Kidney (tissue), 14 donors: ENCODE measurements around the gene GLB1L2. TPM values are rescaled to one million over a fixed set of nuclear protein-coding genes. Genes with fewer than 3 reads are reported as not detected.
A peak's percentile ranks its signal among the peaks of the same experiment; 100 is the strongest.

ENCODE experiments used
- DNase-seq, 5 donors: peaks; one replicate each; pipeline ENCODE4 v3.0.0-alpha.2; 2013 to 2020
- FAIRE-seq: peaks from 2 replicates; lab custom pipeline; 2012; peaks lifted over from hg19 to GRCh38; lab: Jason Lieb, UNC
- H3K27ac ChIP-seq, 2 donors: one replicate each; pipeline ENCODE4 v1.7.0; 2013; ENCODE audit warnings: low read depth in 2 of 2, low read length in 2 of 2, inconsistent platforms in 1 of 2
- H3K27me3 ChIP-seq: one replicate; pipeline ENCODE4 v1.7.1; 2013; ENCODE audit warnings: low read length, inconsistent platforms; ENCODE audit not compliant: control insufficient read depth, insufficient read depth
- H3K36me3 ChIP-seq, 3 donors: one replicate each; pipeline versions ENCODE4 v1.7.0 to v1.7.1; 2013; ENCODE audit warnings: low read length in 3 of 3, control low read depth in 1 of 3, inconsistent platforms in 1 of 3; ENCODE audit not compliant: insufficient read depth in 3 of 3, control insufficient read depth in 2 of 3
- H3K4me1 ChIP-seq, 3 donors: one replicate each; pipeline versions ENCODE4 v1.7.0 to v1.7.1; 2013; ENCODE audit warnings: low read length in 3 of 3, inconsistent platforms in 1 of 3, low read depth in 1 of 3; ENCODE audit not compliant: control insufficient read depth in 2 of 3, insufficient read depth in 2 of 3
- H3K4me3 ChIP-seq, 3 donors: one replicate each; pipeline versions ENCODE4 v1.7.0 to v1.8.1; 2013; ENCODE audit warnings: low read length in 3 of 3, control low read depth in 1 of 3, inconsistent platforms in 1 of 3
- H3K9ac ChIP-seq, 3 donors: one replicate each; pipeline versions ENCODE4 v1.7.0 to v1.7.1; 2013; ENCODE audit warnings: low read length in 3 of 3, control low read depth in 1 of 3, inconsistent platforms in 1 of 3
- H3K9me3 ChIP-seq, 3 donors: one replicate each; pipeline versions ENCODE4 v1.7.0 to v1.7.1; 2013; ENCODE audit warnings: low read length in 3 of 3, control low read depth in 1 of 3, inconsistent platforms in 1 of 3; ENCODE audit not compliant: control insufficient read depth in 2 of 3, insufficient read depth in 1 of 3
- CTCF ChIP-seq: IDR thresholded peaks from 3 replicates; pipeline ENCODE4 v1.5.1; 2012; ENCODE audit warnings: mild to moderate bottlenecking, moderate library complexity, borderline replicate concordance; ENCODE audit not compliant: insufficient read depth; ENCODE audit errors: extremely low read depth
- intact Hi-C: fragments of 100-400 bp; cut with DNase I; formaldehyde crosslinking; loops from one replicate; pipeline ENCODE4 v1.11.1; 2022
- polyA plus RNA-seq: library from polyadenylated mRNA; stranded (reverse); fragments of 350-450 nt; fragmentation: Illumina TruSeq; extraction: RNeasy Lipid Tissue Mini Kit (QIAGEN cat#74804); gene quantifications from one replicate; pipeline ENCODE4 v1.2.3, GENCODE V29; 2014; ENCODE audit warnings: low read depth, low replicate concordance; ENCODE audit not compliant: insufficient read depth
- total RNA-seq: library from RNA; stranded (reverse); fragmentation: NEBNext Ultra II Directional; extraction: Animal tissue kit (Norgen Biotek cat#: 25700); gene quantifications from one replicate; pipeline ENCODE4 v1.2.1, GENCODE V29; 2021
- donor health status: control.
- donor health status: control.
- donor health status: control.
- donor health status: control.
- donor health status: control.
- donor health status: DM: yes; HTN: yes; CAD: no.
- donor health status: Normal renal cell carcinoma (clear cell type).

The GLB1L2 gene
- total and polyA plus RNA-seq, 2 donors from 2014 or later: 10.0 to 26.1 TPM

- intact Hi-C loops: no loop called here
- Histone ChIP-seq H3K27me3 (no peaks in the 10 kb centered on the region), H3K36me3 (no peaks in the 10 kb centered on the region), H3K9me3 (no peaks in the 10 kb centered on the region), H3K27ac (no peak overlapping the region), H3K4me3 (no peak overlapping the region), H3K4me1 (no peaks in the 10 kb centered on the region), H3K9ac (no peak overlapping the region)
- no peak for TF ChIP-seq CTCF
- DNase-seq (peak in 1 of 5 donors; percentile 46), FAIRE-seq (no peak)
Observed at GRCh38 chr11:134361661-134362060, 29.9 kb downstream of the GLB1L2 start.

- no peak overlapping the region for H3K27ac ChIP-seq
- no peaks in the 10 kb centered on the region for H3K27me3 ChIP-seq
- DNase-seq: peak in 1 of 5 donors; percentile 65
- H3K4me1 ChIP-seq: no peaks in the 10 kb centered on the region
- no peak for FAIRE-seq
- H3K36me3 ChIP-seq: no peaks in the 10 kb centered on the region
- intact Hi-C loops: no loop called here
- H3K9ac ChIP-seq: no peak overlapping the region
- H3K4me3 ChIP-seq: no peak overlapping the region
- TF ChIP-seq CTCF: no peak
- no peaks in the 10 kb centered on the region for H3K9me3 ChIP-seq
Observed at GRCh38 chr11:134362192-134362901, 30.6 kb downstream of the GLB1L2 start.

GRCh38 chr11:134363161-134363560 lies 31.4 kb downstream of the GLB1L2 start:
- no peak for TF ChIP-seq CTCF
- intact Hi-C loops: no loop called here
- DNase-seq: peak in 2 of 5 donors; percentile 30 to 53
- H3K36me3 ChIP-seq: no peaks in the 10 kb centered on the region
- no peaks in the 10 kb centered on the region for H3K4me1 ChIP-seq
- H3K27ac ChIP-seq: no peak overlapping the region
- H3K27me3 ChIP-seq: no peaks in the 10 kb centered on the region
- no peak for FAIRE-seq
- H3K9ac ChIP-seq: no peak overlapping the region
- no peak overlapping the region for H3K4me3 ChIP-seq
- no peaks in the 10 kb centered on the region for H3K9me3 ChIP-seq
